ENCODE measurements around the gene BARX1.

DNA sequence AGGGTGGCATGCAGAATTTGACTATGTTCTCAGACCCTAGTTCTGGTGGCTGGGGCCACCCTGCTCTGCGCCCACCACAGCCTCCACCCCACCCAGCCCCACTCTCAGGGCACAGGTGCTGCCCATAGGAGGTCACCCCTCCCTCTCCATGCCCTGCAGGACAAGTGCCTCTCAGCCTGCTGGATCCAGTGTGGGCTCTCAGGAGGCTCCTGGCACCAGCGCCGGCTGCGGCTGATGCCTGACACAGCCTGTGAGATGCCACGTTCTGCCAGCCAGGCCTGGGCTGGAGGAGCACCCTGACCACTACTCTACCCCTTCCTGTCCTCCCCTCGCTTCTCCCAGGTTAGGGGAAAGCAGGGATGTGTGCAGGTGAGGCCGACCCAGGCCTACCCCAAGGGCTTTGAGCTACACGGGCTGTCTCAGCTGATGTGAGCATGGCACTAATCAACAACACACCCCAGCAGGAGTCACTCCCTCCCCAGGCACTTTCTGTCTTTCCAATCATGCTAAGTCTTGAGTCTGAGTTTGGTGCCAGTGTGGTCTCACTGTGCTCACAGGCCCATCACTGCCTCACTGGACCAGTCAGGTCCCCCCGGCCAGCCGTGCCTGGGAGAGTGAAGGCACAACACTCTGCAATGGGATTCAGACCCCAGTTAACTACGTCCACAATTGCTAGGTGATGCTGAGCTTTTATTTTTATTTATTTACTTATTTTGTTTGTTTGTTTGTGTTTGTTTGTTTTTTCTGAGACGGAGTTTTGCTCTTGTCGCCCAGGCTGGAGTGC lies 12.1 kb upstream of the BARX1 start:
- TF ChIP-seq POLR2A (IDR thresholded peaks at IDR 0.05): no peak
- no peak for TF ChIP-seq POLR2AphosphoS5 (IDR thresholded peaks at IDR 0.05)

Data from gastroesophageal sphincter (tissue), 2 donors.